GM19468 (cell line): ENCODE measurements around the gene ADAR.
"Not testable (repeated sequence)": the region's sequence is repeated elsewhere in the genome, so short reads cannot be mapped to it uniquely, and the experiment has no call there.

Experiments used
- ATAC-seq: cut with Tn5 transposase; IDR thresholded peaks from one replicate; pipeline ENCODE4 v1.9.1; 2021; ENCODE audit warnings: mild to moderate bottlenecking, moderate library complexity, moderate number of reproducible peaks; ENCODE audit not compliant: unreplicated experiment; ENCODE audit errors: extremely low read depth

ADAR gene

DNA sequence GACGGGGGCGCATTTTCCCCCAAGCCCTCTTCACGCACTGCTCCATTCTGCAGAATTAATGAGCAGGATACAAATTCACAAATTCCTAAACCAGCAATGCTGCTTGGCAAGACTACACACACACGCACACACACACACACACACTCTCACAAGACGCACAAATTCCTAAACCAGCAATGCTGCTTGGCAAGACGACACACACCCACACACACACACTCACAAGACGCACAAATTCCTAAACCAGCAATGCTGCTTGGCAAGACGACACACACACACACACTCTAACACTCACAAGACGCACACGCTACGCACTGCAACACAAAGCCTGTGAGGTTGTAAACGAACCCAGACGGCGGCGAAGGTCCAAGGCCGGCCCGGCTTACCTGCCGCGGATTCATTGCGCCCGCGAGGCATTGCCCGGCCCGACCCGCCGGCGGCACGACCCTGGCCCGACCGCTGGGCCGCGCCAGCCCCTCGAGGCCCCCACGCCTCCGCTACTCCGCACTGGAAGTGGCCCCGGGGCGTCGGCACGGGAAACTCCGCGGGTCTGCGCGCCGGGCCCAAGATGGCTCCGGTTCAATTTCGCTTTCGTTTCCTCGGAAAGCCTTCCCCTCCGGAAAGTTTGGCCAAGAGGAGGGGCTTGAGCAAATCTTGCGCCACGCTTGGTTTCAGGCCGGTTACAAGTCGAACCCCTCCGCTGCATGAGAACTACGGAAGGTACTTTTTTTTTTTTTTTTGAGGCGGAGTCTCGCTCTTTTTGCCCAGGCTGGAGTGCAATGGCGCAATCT is at the start of gene ADAR:
Gene ADAR (minus strand): TSS at position 578 of the 788 bp plus-strand sequence. CDS start 180 bp downstream, at position 398.
- no peak for ATAC-seq

GRCh38 chr1:154657556-154657955 is 49.6 kb upstream of the ADAR start:
- ATAC-seq, result no peak

DNA sequence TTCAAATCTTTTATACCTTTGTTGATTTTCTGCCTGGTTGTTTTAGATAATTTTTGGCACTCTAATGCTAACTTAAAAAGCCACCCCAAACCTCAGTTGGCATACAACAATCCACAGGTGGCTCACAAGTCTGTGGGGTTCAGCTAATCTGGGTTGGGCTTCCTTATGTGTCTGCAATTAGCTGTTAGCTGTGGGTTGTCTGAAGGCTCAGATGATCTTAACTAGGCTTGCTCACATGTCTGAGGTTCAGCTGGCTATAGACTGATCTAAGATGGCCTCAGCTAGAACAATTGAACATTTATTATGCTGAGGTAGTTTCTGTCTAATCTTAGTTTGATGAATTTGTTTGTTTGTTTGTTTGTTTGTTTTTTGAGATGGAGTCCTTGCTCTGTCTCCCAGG is 44.9 kb upstream of the ADAR start:
- no peak for ATAC-seq

GRCh38 chr1:154644724-154645123 is 36.7 kb upstream of the ADAR start:
- not testable (repeated sequence) for ATAC-seq

- ATAC-seq, result no peak
These were observed 33.5 kb upstream of the ADAR start for GRCh38 chr1:154641534-154641933.

DNA sequence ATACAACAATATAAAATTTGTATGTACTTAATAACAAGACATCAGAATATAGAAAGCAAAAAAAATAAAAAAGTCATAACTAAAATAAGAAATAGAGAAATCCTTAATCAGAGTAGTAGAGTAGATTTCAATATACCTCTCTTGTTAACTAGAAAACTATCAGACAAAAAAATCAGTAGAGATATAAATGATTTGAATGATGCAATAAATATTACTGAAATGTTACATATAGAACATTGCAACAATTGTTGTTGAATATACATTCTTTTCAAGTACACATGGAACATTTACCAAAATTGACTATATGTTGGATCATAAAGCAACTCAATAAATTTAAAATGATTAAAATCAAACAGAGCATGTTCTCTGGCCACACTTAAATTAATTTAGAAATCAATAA is 31.9 kb upstream of the ADAR start:
- ATAC-seq, result no peak

- ATAC-seq, result no peak
These were observed 27.2 kb upstream of the ADAR start for GRCh38 chr1:154635171-154635570.

DNA sequence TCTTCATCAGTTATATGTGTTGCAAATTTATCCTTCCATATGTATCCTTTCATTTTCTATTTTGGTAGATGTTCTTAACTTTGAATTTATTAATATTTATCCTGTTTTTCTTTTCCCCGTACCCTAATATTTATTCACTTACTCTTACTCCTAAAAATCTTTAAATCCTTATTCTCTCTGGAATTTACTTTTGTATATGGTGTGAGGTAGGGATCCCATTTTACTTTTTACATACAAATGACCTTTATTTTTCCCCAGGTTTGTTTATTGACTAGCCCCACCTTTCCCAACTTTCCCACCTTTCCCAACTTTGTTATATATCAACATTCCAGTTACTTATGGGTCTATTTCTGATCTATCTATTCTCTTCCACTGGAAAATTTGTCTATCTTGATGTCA is 21.7 kb upstream of the ADAR start:
- no peak for ATAC-seq

- no peak for ATAC-seq
These were observed 21.2 kb upstream of the ADAR start for GRCh38 chr1:154629061-154629674.

DNA sequence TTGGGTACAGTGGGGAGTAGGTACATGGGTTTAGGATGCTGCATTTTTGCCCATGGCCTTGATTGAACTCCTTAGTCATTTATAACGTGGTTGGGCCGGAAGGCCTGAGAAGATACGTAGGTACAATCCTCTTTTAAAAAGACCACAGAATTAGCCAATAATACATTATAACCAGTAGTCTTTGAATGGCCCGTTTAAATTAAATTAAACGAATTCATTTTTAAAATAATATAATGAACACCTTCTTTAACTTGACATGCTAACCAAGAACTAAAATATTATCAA is 20.1 kb upstream of the ADAR start:
- ATAC-seq, result no peak

- ATAC-seq, result peak; percentile 19
These were observed 19.5 kb upstream of the ADAR start for GRCh38 chr1:154627257-154628120.

- no peak for ATAC-seq
These were observed 18.7 kb upstream of the ADAR start for GRCh38 chr1:154626456-154627256.

- ATAC-seq, result no peak
These were observed 17.0 kb upstream of the ADAR start for GRCh38 chr1:154624746-154625643.

DNA sequence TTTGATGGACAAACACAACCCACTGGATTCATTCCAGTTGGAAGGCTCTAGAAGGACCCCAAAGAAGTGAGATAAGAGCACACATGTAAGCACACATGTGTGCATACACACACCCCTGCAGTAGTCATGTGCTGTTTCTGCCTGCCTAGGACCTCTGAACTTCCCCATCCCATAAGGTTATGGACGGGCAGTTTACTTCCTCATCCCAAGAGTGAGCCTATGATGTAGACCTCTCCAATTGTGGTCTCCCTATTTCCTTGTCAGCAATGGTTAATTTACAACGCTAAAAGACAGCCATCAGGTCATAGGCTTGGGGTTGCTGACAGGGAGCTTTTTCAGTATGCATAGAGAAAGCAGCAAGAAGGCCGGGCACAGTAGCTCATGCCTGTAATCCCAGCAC is 15.4 kb upstream of the ADAR start:
- ATAC-seq, result no peak

GRCh38 chr1:154622503-154623039 is 14.6 kb upstream of the ADAR start:
- no peak for ATAC-seq

DNA sequence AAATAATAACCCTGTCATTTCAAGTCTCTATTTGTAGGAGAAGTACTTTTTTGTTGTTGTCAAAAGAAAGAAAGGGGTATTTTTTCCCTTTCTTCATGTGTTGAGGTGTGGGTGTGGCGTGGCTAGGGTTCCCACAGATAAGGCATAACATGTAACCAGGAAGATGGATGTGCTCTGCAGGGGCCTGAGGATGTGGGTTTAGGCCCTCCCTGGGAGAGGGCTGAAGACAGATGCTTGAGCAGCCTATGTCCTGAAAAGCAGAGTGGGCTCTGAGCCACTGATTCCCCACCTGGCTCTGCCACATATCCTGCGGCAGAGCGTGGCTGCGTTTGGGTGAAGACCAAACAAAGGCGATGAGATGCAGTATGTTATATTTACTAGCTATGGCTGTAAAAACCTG is 13.9 kb upstream of the ADAR start:
- ATAC-seq, result no peak

DNA sequence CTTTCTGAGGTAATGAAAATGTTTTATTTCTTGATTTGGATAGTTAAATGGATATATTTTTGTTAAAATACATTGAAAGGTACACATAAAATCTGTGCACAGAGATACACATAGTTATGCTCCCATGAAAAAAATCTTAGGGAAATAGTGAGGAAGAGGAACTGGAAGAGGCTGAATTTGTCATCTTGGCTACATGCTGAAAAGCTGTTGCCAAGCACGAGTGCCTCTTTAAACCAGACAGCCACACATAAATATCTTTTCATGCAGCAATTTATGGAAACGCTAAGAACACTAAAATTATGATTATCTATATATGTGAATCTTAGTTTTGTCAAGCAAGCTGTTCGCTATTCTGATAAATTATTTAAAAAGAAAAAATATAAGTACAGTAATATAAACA is 12.8 kb upstream of the ADAR start:
- no peak for ATAC-seq

DNA sequence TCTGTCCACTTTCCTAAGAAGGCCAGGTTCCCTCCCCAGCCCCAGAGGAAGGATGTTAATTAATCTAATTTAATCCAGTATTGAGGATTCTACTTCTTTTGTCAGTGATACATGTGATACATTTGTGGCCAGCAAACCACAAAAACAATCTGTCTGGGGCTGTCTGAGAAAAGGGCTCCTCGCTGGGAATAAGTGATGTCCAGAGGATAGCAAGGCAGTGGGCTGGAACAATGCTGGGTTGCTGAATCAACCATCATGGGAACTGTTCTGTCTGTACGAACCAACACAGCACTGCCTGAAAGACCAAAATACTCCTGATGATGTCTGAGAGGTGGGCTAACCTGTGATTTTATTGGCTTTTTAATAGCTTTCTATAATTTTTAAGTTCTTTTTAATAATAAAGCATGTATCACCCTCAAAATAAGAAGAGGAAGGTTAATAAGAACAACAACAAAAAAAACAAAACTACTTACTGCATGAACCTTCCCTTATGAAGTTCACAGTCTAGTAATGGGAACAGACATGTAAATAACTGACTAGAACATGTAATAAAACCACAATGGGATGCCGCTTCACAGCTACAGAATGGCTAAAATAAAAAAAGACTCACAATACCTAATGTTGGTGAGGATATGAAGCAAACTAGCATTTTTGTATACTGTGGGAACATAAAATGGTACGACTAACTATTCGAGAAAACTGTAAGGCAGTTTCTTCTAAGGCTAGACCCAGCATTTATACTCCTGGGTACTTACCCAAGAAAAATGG is 11.4 kb upstream of the ADAR start:
- ATAC-seq, result no peak
